HK-2 (cell line): Measurements from ENCODE around the gene PNMA1.
A peak's percentile ranks its signal among the peaks of the same experiment; 100 is the strongest.

Source experiments
- DNase-seq: peaks from one replicate; pipeline ENCODE4 v3.0.0-alpha.2; 2018; ENCODE audit not compliant: unreplicated experiment

PNMA1 gene

GRCh38 chr14:73736842-73737241 lies 22.7 kb upstream of the PNMA1 start:
- no peak for DNase-seq

- DNase-seq = no peak
Observed at GRCh38 chr14:73732006-73732405, 17.8 kb upstream of the PNMA1 start.

- DNase-seq = no peak
Observed at GRCh38 chr14:73731111-73731510, 16.9 kb upstream of the PNMA1 start.

- no peak for DNase-seq
Observed at GRCh38 chr14:73729556-73730265, 15.5 kb upstream of the PNMA1 start.

- DNase-seq = peak; percentile 90
Observed at GRCh38 chr14:73728717-73729330, 14.6 kb upstream of the PNMA1 start.

- no peak for DNase-seq
Observed at GRCh38 chr14:73727166-73727565, 13.0 kb upstream of the PNMA1 start.

- DNase-seq = no peak
Observed at GRCh38 chr14:73726025-73726961, 12.1 kb upstream of the PNMA1 start.

GRCh38 chr14:73725116-73726024 lies 11.2 kb upstream of the PNMA1 start:
- peak; percentile 58 for DNase-seq

- no peak for DNase-seq
Observed at GRCh38 chr14:73724696-73725095, 10.5 kb upstream of the PNMA1 start.

GRCh38 chr14:73723797-73724661 lies 9.8 kb upstream of the PNMA1 start:
- DNase-seq = peak; percentile 72

GRCh38 chr14:73723406-73723796 lies 9.2 kb upstream of the PNMA1 start:
- DNase-seq = no peak

GRCh38 chr14:73722581-73722980 lies 8.4 kb upstream of the PNMA1 start:
- no peak for DNase-seq

GRCh38 chr14:73721101-73721821 lies 7.1 kb upstream of the PNMA1 start:
- no peak for DNase-seq

GRCh38 chr14:73720636-73721035 lies 6.5 kb upstream of the PNMA1 start:
- DNase-seq = no peak

- no peak for DNase-seq
Observed at GRCh38 chr14:73719791-73720190, 5.6 kb upstream of the PNMA1 start.

GRCh38 chr14:73719361-73719760 lies 5.2 kb upstream of the PNMA1 start:
- no peak for DNase-seq

- DNase-seq = no peak
Observed at GRCh38 chr14:73718418-73719251, 4.5 kb upstream of the PNMA1 start.

GRCh38 chr14:73717711-73718417 lies 3.7 kb upstream of the PNMA1 start:
- DNase-seq = no peak
